HepG2 (cell line): ENCODE data around the gene GASK1A. TPM values are rescaled to one million over a fixed set of nuclear protein-coding genes. Genes with fewer than 3 reads are reported as not detected.

Source experiments
- ATAC-seq: fragments of 200-7000 bp; cut with Tn5 transposase; 3 replicates; pipeline ENCODE4 v1.9.1; 2020; ENCODE audit warnings: mild to moderate bottlenecking, moderate library complexity
- BruUV-seq: library from RNA; stranded (reverse); fragments of 400-500 nt; replicated peaks from 2 replicates; lab custom pipeline; 2021; lab: Mats Ljungman, UMichigan
- CTCF ChIA-PET: fragments of 300-600 bp; formaldehyde crosslinking; extraction: SDS; loops from one replicate; lab custom pipeline; 2021; ENCODE audit warnings: low total read pairs, inconsistent platforms, low intra/inter-chr PET ratio; lab: Yijun Ruan, JAX
- POLR2A ChIA-PET: fragments of 350-600 bp; sonication (Branson Sonifier 250); formaldehyde crosslinking; loops from one replicate; lab custom pipeline; 2020; ENCODE audit warnings: antibody characterized with exemption, inconsistent platforms; lab: Yijun Ruan, JAX
- DNase-seq: peaks from one replicate; pipeline ENCODE4 v3.0.0-alpha.2; 2015; ENCODE audit warnings: low spot score
- FAIRE-seq: peaks from 3 replicates; lab custom pipeline; 2011; peaks lifted over from hg19 to GRCh38; lab: Jason Lieb, UNC
- H2AFZ ChIP-seq: one replicate; pipeline ENCODE4 v1.6.1; 2011; ENCODE audit warnings: low read length, inconsistent platforms
- H3K27ac ChIP-seq: fragments of 300-600 bp; 3 replicates; pipeline ENCODE4 v1.8.0; 2011; ENCODE audit warnings: mixed run types, mild to moderate bottlenecking, mixed read lengths, low read length, inconsistent platforms; ENCODE audit not compliant: insufficient read depth; ENCODE audit errors: extremely low read length
- H3K27me3 ChIP-seq, 2 experiments: fragments of 200-600 bp in 1 of 2; 2 replicates in 1 of 2; 3 replicates in 1 of 2; pipeline versions ENCODE4 v1.6.0 to v1.8.0; 2011; ENCODE audit warnings: low read length in 2 of 2, mild to moderate bottlenecking in 2 of 2, moderate library complexity in 2 of 2, inconsistent platforms in 1 of 2; ENCODE audit not compliant: insufficient read depth in 2 of 2, control insufficient read depth in 1 of 2
- H3K36me3 ChIP-seq, 2 experiments: fragments of 200-600 bp in 1 of 2; replicated peaks in 1 of 2; 2 replicates in 1 of 2; 3 replicates in 1 of 2; pipeline versions ENCODE4 v1.5.1 to v1.8.0; 2011; ENCODE audit warnings: low read length in 2 of 2, inconsistent platforms in 1 of 2; ENCODE audit not compliant: insufficient read depth in 2 of 2, control insufficient read depth in 1 of 2
- H3K4me1 ChIP-seq: 2 replicates; pipeline ENCODE4 v1.5.1; 2012; ENCODE audit warnings: low read length, inconsistent platforms; ENCODE audit not compliant: insufficient read depth
- H3K4me2 ChIP-seq: 2 replicates; pipeline ENCODE4 v1.6.0; 2011; ENCODE audit warnings: low read depth, low read length, inconsistent platforms
- H3K4me3 ChIP-seq, 3 experiments: fragments of 200-600 bp in 1 of 3; sonication (generic), shearing (Covaris generic) in 1 of 3; replicated peaks in 1 of 3; 2 replicates each; pipeline ENCODE4 v1.5.1; 2011 to 2016; ENCODE audit warnings: low read length in 3 of 3, inconsistent platforms in 2 of 3, low read depth in 2 of 3, mild to moderate bottlenecking in 2 of 3, control low read depth in 1 of 3, mixed read lengths in 1 of 3; ENCODE audit not compliant: insufficient read depth in 1 of 3
- H3K79me2 ChIP-seq: one replicate; pipeline ENCODE4 v1.6.1; 2011; ENCODE audit warnings: low read length, inconsistent platforms; ENCODE audit not compliant: insufficient read depth
- H3K9ac ChIP-seq: 2 replicates; pipeline ENCODE4 v1.6.0; 2011; ENCODE audit warnings: mild to moderate bottlenecking, low read depth, low read length, inconsistent platforms; ENCODE audit not compliant: insufficient read depth
- H3K9me3 ChIP-seq: 2 replicates; pipeline ENCODE4 v1.5.1; 2012; ENCODE audit warnings: mild to moderate bottlenecking, low read length
- H4K20me1 ChIP-seq: 2 replicates; pipeline ENCODE4 v1.6.0; 2011; ENCODE audit warnings: inconsistent platforms, mild to moderate bottlenecking, low read length, moderate library complexity; ENCODE audit not compliant: insufficient read depth
- ELK4 ChIP-seq: sonication (generic); formaldehyde crosslinking; IDR thresholded peaks from 2 replicates; pipeline ENCODE4 v1.9.0; 2021; ENCODE audit warnings: missing genetic modification reagents, borderline replicate concordance
- FOXJ3 ChIP-seq: sonication (generic); formaldehyde crosslinking; IDR thresholded peaks from 2 replicates; pipeline ENCODE4 v1.4.0; 2020; ENCODE audit warnings: missing genetic modification reagents, mild to moderate bottlenecking, borderline replicate concordance
- MAZ ChIP-seq, 2 experiments: sonication (generic) in 1 of 2; formaldehyde crosslinking in 1 of 2; IDR thresholded peaks; 2 replicates each; pipeline versions ENCODE4 v1.5.0 to v1.6.1; 2012 to 2020; ENCODE audit warnings: low read depth in 2 of 2, mild to moderate bottlenecking in 2 of 2, borderline replicate concordance in 1 of 2, improper control_type of control experiment in 1 of 2, low read length in 1 of 2, missing genetic modification reagents in 1 of 2, moderate library complexity in 1 of 2
- RXRA ChIP-seq: sonication (generic); formaldehyde crosslinking; IDR thresholded peaks from 2 replicates; pipeline ENCODE4 v1.5.1; 2020; ENCODE audit warnings: missing genetic modification reagents
- ZNF572 ChIP-seq: sonication (generic); formaldehyde crosslinking; IDR thresholded peaks from 2 replicates; pipeline ENCODE4 v1.5.1; 2020; ENCODE audit warnings: mild to moderate bottlenecking, missing genetic modification reagents
- WGBS: methylation state at CpG from one replicate; pipeline ENCODE4 v1.1.6; 2017; ENCODE audit warnings: low lambda C conversion rate; 5-methylcytosine and 5-hydroxymethylcytosine counted together
- in situ Hi-C: cut with HindIII; loops from 2 replicates; pipeline ENCODE4 v1.10.0; 2017; ENCODE audit warnings: low pct_unique_long_range_greater_than_20kb; ENCODE audit not compliant: extremely low pct_ligation_motif_present
- intact Hi-C: fragments of 100-400 bp; cut with micrococcal nuclease; formaldehyde crosslinking; loops from one replicate; pipeline ENCODE4 v1.10.0; 2022; ENCODE audit not compliant: unreplicated experiment
- polyA plus RNA-seq, 8 experiments: library from polyadenylated mRNA; depleted of rRNA in 3 of 8; stranded (reverse) in 7 of 8; unstranded in 1 of 8; fragments of >200 nt; fragmentation: Illumina TruSeq in 4 of 8; extraction: Trizol in 4 of 8; gene quantifications; 2 replicates each; pipeline versions ENCODE4 v1.2.1 to v1.2.3, GENCODE V29; 2011 to 2016; ENCODE audit warnings: low read depth in 4 of 8, missing spikeins in 1 of 8, mixed read lengths in 1 of 8; ENCODE audit not compliant: insufficient read depth in 1 of 8
- total RNA-seq, 5 experiments: library from RNA; depleted of rRNA; stranded (reverse); fragments of >200 nt; fragmentation: Illumina TruSeq; extraction: Trizol; gene quantifications; 2 replicates each; pipeline ENCODE4 v1.2.3, GENCODE V29; 2016; ENCODE audit warnings: low read depth in 1 of 5
- TF ChIP-seq, protein P1 (sequence below): sonication (generic); formaldehyde crosslinking; IDR thresholded peaks from 2 replicates; pipeline ENCODE4 v1.4.0; 2020; ENCODE audit warnings: missing genetic modification reagents, borderline replicate concordance
- TF ChIP-seq, protein P2 (sequence below): sonication (generic); formaldehyde crosslinking; IDR thresholded peaks from 2 replicates; pipeline ENCODE4 v1.4.0; 2020; ENCODE audit warnings: mild to moderate bottlenecking, missing genetic modification reagents, borderline replicate concordance
- TF ChIP-seq, protein P3 (sequence below): sonication (generic); formaldehyde crosslinking; conservative IDR thresholded peaks from 2 replicates; pipeline ENCODE4 v1.4.0; 2020; ENCODE audit warnings: missing genetic modification reagents
- TF ChIP-seq, protein P4 (sequence below): sonication (generic); formaldehyde crosslinking; IDR thresholded peaks from 2 replicates; pipeline ENCODE4 v1.4.0; 2020; ENCODE audit warnings: mild to moderate bottlenecking, low read depth, missing genetic modification reagents
- TF ChIP-seq, protein P5 (sequence below): sonication (generic); formaldehyde crosslinking; IDR thresholded peaks from 2 replicates; pipeline ENCODE4 v1.4.0; 2020; ENCODE audit warnings: low read depth, missing genetic modification reagents

Gene GASK1A
- total and polyA plus RNA-seq, 2 of the 13 experiments (the other 11 are each of a cell fraction or from before 2014, with no cell fraction given), result not detected

DNA sequence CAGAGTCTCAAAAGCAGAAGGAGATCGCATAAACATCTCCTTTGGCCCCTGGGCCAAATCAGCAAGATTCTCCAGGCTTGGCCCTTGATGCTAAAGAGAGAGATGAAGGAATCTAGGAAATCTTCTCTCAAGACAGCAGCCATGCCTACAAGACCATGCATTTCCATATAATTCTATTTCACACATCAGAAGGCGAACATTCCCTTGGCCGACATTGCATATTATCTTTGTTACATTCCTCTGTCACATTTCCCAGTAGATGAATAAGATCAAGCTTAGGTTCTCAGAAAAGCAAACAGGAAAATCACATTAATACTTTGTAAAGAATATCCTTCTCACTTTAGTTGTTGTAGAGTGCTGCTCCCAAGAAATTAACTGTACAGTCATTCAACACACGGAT, 21.3 kb downstream of the GASK1A start:
- CTCF ChIA-PET, result no interaction called here
- FAIRE-seq (no peak), DNase-seq (no peak), ATAC-seq (no peak)
- Histone ChIP-seq H3K36me3 (no peaks in the 10 kb centered on the region), H3K4me3 (no peak overlapping the region), H2AFZ (no peak overlapping the region), H3K9me3 (no peaks in the 10 kb centered on the region), H3K9ac (no peak overlapping the region), H3K27me3 (peaks cover 4 to 18% of the 10 kb centered on the region in 2 experiments; a peak in 4 of 5 replicates), H3K4me2 (no peak overlapping the region), H3K27ac (no peak overlapping the region), H3K4me1 (peaks cover 15% of the 10 kb centered on the region), H4K20me1 (no peaks in the 10 kb centered on the region), H3K79me2 (no peaks in the 10 kb centered on the region)
- intact Hi-C loops (no loop called here), in situ Hi-C loops (no loop called here)
- BruUV-seq, result no TSS peak
- POLR2A ChIA-PET, result no interaction called here
- 51% methylated on average over 4 of the region's 4 CpGs for WGBS
- TF ChIP-seq, protein P1, sequence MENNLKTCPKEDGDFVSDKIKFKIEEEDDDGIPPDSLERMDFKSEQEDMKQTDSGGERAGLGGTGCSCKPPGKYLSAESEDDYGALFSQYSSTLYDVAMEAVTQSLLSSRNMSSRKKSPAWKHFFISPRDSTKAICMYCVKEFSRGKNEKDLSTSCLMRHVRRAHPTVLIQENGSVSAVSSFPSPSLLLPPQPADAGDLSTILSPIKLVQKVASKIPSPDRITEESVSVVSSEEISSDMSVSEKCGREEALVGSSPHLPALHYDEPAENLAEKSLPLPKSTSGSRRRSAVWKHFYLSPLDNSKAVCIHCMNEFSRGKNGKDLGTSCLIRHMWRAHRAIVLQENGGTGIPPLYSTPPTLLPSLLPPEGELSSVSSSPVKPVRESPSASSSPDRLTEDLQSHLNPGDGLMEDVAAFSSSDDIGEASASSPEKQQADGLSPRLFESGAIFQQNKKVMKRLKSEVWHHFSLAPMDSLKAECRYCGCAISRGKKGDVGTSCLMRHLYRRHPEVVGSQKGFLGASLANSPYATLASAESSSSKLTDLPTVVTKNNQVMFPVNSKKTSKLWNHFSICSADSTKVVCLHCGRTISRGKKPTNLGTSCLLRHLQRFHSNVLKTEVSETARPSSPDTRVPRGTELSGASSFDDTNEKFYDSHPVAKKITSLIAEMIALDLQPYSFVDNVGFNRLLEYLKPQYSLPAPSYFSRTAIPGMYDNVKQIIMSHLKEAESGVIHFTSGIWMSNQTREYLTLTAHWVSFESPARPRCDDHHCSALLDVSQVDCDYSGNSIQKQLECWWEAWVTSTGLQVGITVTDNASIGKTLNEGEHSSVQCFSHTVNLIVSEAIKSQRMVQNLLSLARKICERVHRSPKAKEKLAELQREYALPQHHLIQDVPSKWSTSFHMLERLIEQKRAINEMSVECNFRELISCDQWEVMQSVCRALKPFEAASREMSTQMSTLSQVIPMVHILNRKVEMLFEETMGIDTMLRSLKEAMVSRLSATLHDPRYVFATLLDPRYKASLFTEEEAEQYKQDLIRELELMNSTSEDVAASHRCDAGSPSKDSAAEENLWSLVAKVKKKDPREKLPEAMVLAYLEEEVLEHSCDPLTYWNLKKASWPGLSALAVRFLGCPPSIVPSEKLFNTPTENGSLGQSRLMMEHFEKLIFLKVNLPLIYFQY (CRISPR knock-in tag), result no peak
- TF ChIP-seq, protein P2, sequence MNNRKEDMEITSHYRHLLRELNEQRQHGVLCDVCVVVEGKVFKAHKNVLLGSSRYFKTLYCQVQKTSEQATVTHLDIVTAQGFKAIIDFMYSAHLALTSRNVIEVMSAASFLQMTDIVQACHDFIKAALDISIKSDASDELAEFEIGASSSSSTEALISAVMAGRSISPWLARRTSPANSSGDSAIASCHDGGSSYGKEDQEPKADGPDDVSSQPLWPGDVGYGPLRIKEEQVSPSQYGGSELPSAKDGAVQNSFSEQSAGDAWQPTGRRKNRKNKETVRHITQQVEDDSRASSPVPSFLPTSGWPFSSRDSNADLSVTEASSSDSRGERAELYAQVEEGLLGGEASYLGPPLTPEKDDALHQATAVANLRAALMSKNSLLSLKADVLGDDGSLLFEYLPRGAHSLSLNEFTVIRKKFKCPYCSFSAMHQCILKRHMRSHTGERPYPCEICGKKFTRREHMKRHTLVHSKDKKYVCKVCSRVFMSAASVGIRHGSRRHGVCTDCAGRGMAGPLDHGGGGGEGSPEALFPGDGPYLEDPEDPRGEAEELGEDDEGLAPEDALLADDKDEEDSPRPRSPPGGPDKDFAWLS (CRISPR knock-in tag), result no peak
- TF ChIP-seq ZNF572 (CRISPR knock-in tag), result no peak
- TF ChIP-seq, protein P3, sequence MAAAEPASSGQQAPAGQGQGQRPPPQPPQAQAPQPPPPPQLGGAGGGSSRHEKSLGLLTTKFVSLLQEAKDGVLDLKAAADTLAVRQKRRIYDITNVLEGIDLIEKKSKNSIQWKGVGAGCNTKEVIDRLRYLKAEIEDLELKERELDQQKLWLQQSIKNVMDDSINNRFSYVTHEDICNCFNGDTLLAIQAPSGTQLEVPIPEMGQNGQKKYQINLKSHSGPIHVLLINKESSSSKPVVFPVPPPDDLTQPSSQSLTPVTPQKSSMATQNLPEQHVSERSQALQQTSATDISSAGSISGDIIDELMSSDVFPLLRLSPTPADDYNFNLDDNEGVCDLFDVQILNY (CRISPR knock-in tag), result no peak
- TF ChIP-seq FOXJ3 (CRISPR knock-in tag), result no peak
- TF ChIP-seq, protein P4, sequence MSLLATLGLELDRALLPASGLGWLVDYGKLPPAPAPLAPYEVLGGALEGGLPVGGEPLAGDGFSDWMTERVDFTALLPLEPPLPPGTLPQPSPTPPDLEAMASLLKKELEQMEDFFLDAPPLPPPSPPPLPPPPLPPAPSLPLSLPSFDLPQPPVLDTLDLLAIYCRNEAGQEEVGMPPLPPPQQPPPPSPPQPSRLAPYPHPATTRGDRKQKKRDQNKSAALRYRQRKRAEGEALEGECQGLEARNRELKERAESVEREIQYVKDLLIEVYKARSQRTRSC, result no peak
- TF ChIP-seq, protein P5, sequence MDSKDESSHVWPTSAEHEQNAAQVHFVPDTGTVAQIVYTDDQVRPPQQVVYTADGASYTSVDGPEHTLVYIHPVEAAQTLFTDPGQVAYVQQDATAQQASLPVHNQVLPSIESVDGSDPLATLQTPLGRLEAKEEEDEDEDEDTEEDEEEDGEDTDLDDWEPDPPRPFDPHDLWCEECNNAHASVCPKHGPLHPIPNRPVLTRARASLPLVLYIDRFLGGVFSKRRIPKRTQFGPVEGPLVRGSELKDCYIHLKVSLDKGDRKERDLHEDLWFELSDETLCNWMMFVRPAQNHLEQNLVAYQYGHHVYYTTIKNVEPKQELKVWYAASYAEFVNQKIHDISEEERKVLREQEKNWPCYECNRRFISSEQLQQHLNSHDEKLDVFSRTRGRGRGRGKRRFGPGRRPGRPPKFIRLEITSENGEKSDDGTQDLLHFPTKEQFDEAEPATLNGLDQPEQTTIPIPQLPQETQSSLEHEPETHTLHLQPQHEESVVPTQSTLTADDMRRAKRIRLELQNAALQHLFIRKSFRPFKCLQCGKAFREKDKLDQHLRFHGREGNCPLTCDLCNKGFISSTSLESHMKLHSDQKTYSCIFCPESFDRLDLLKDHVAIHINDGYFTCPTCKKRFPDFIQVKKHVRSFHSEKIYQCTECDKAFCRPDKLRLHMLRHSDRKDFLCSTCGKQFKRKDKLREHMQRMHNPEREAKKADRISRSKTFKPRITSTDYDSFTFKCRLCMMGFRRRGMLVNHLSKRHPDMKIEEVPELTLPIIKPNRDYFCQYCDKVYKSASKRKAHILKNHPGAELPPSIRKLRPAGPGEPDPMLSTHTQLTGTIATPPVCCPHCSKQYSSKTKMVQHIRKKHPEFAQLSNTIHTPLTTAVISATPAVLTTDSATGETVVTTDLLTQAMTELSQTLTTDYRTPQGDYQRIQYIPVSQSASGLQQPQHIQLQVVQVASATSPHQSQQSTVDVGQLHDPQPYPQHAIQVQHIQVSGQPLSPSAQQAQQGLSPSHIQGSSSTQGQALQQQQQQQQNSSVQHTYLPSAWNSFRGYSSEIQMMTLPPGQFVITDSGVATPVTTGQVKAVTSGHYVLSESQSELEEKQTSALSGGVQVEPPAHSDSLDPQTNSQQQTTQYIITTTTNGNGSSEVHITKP (CRISPR knock-in tag), result no peak
- no peak for TF ChIP-seq ELK4
- no peak for TF ChIP-seq RXRA (CRISPR knock-in tag)
- no peak for TF ChIP-seq MAZ (IDR thresholded peaks at IDR 0.05; ENCODE audit: borderline replicate concordance, low read depth, low read length)
- TF ChIP-seq MAZ (CRISPR knock-in tag; IDR thresholded peaks at IDR 0.05; ENCODE audit: low read depth), result no peak
